Neuron (in vitro differentiated cells): ENCODE data around the gene CHD1L.
"Not testable (repeated sequence)": the region's sequence is repeated elsewhere in the genome, so short reads cannot be mapped to it uniquely, and the experiment has no call there.

Source experiments
- H2AFZ ChIP-seq: one replicate; pipeline ENCODE4 v1.6.1; 2013; ENCODE audit warnings: low read depth, mild to moderate bottlenecking, inconsistent platforms, low read length, moderate library complexity
- H3K27me3 ChIP-seq: one replicate; pipeline ENCODE4 v1.6.1; 2013; ENCODE audit warnings: low read length; ENCODE audit not compliant: insufficient read depth
- H3K36me3 ChIP-seq: one replicate; pipeline ENCODE4 v1.6.1; 2013; ENCODE audit warnings: low read length; ENCODE audit not compliant: insufficient read depth
- H3K4me1 ChIP-seq: one replicate; pipeline ENCODE4 v1.6.1; 2013; ENCODE audit warnings: low read length; ENCODE audit not compliant: insufficient read depth
- H3K4me3 ChIP-seq: 2 replicates; pipeline ENCODE4 v1.5.1; 2013; ENCODE audit warnings: mild to moderate bottlenecking, low read length, moderate library complexity
- H3K9me3 ChIP-seq: one replicate; pipeline ENCODE4 v1.6.1; 2013; ENCODE audit warnings: low read length

Gene CHD1L

GRCh38 chr1:147305803-147306202 lies 63.3 kb downstream of the CHD1L start:
- H3K27me3 ChIP-seq, H2AFZ ChIP-seq, H3K4me1 ChIP-seq, H3K9me3 ChIP-seq, H3K4me3 ChIP-seq, H3K36me3 ChIP-seq: not testable (repeated sequence)

- Histone ChIP-seq H3K9me3 (no peaks in the 10 kb centered on the region), H3K4me1 (no peaks in the 10 kb centered on the region), H3K36me3 (no peaks in the 10 kb centered on the region), H2AFZ (no peak overlapping the region), H3K27me3 (no peaks in the 10 kb centered on the region), H3K4me3 (no peak overlapping the region)
These were observed 74.5 kb downstream of the CHD1L start for GRCh38 chr1:147316968-147317367.

GRCh38 chr1:147326933-147327687 lies 84.6 kb downstream of the CHD1L start:
- not testable (repeated sequence) for H3K9me3 ChIP-seq, H3K36me3 ChIP-seq, H2AFZ ChIP-seq, H3K27me3 ChIP-seq, H3K4me3 ChIP-seq, H3K4me1 ChIP-seq

DNA sequence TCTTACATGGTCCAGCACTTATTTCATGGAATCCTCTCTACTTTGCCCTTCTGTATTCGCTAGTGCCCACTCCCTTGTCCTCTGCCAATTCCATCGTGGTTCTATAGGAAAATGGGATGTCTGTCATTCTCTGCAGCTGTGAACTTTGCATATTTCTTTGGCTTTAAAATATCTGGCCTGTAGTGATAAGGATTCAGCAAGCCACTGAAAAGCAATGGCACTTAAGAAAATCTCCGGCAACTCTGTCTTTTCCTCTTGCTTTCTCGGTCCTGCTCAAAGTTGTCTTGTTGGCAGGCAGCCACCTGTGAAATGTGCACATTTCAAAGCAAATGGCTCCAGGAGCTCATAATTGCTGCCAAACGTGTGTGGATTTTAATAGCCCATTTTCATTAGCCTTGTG lies 91.8 kb downstream of the CHD1L start:
- Histone ChIP-seq H3K4me1 (peaks cover 11% of the 10 kb centered on the region), H3K27me3 (peaks cover 4% of the 10 kb centered on the region), H3K9me3 (no peaks in the 10 kb centered on the region), H3K4me3 (no peak overlapping the region), H2AFZ (no peak overlapping the region), H3K36me3 (no peaks in the 10 kb centered on the region)

DNA sequence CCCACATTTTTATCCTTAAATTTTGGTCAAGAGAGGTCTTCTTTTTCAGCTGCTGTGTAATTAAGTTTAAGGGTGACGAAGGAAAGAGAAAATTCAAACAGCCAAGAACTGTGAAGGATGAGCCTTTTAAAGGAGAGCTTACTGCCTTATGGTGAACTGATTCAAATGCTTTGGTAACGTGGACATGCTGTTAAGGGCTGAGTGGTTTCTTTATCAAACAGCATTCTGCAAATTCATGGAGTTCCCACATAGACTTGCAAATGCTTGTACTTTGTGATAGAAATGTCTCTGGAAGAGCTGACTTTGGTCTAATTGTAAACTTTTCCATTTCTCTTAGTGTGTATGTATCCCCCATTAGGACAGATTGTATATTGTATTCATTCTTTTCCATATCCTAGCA lies 93.8 kb downstream of the CHD1L start:
- H3K27me3 ChIP-seq, result peaks cover 4% of the 10 kb centered on the region
- H3K4me3 ChIP-seq, result no peak overlapping the region
- H2AFZ ChIP-seq, result no peak overlapping the region
- H3K4me1 ChIP-seq, result peaks cover 11% of the 10 kb centered on the region
- no peaks in the 10 kb centered on the region for H3K9me3 ChIP-seq
- H3K36me3 ChIP-seq, result no peaks in the 10 kb centered on the region

GRCh38 chr1:147337040-147337630 lies 94.7 kb downstream of the CHD1L start:
- Histone ChIP-seq H3K36me3 (no peaks in the 10 kb centered on the region), H3K27me3 (peaks cover 4% of the 10 kb centered on the region), H3K9me3 (no peaks in the 10 kb centered on the region), H2AFZ (no peak overlapping the region), H3K4me1 (peaks cover 11% of the 10 kb centered on the region), H3K4me3 (no peak overlapping the region)

GRCh38 chr1:147338571-147338970 lies 96.1 kb downstream of the CHD1L start:
- Histone ChIP-seq H2AFZ (no peak overlapping the region), H3K4me1 (peaks cover 11% of the 10 kb centered on the region), H3K27me3 (peaks cover 4% of the 10 kb centered on the region), H3K4me3 (no peak overlapping the region), H3K36me3 (no peaks in the 10 kb centered on the region), H3K9me3 (no peaks in the 10 kb centered on the region)

DNA sequence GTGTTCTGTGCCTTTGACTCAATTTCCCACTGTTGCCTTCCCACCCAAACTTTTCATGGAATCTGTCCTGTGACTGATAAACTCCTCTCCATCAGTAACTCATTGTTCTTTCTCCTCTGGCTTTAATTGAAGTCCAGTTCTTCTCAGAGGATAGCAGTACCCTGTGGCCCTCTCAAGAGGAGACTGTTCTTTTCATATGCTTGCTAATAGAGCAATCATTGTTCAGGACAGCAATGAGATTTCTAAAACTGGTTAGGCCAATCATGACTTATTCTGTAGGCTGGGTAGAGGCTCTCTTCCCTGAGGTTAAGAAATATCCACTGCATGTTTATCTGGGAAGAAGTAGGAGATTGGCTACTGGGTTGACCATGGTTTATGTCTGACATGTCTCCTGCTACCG lies 98.8 kb downstream of the CHD1L start:
- Histone ChIP-seq H3K4me3 (no peak overlapping the region), H3K9me3 (no peaks in the 10 kb centered on the region), H3K27me3 (no peaks in the 10 kb centered on the region), H2AFZ (no peak overlapping the region), H3K36me3 (no peaks in the 10 kb centered on the region), H3K4me1 (peaks cover 11% of the 10 kb centered on the region)
